Neural cell (in vitro differentiated cells): ENCODE results near the gene PAMR1. TPM values are rescaled to one million over a fixed set of nuclear protein-coding genes. Genes with fewer than 3 reads are reported as not detected.
A peak's percentile ranks its signal among the peaks of the same experiment; 100 is the strongest.

Source experiments
- H2AFZ ChIP-seq: fragments of 200-600, 300-800 bp; sonication (generic), shearing (Covaris generic); 2 replicates; pipeline ENCODE4 v1.6.0; 2014; ENCODE audit warnings: low read depth, mild to moderate bottlenecking, antibody characterized with exemption, low read length, moderate library complexity
- H3F3A ChIP-seq: fragments of 200-600 bp; shearing (Covaris generic); 2 replicates; pipeline ENCODE4 v1.6.1; 2016; ENCODE audit warnings: mild to moderate bottlenecking, moderate library complexity, mixed read lengths, antibody characterized with exemption, low read length; ENCODE audit not compliant: insufficient read depth, poor library complexity, severe bottlenecking
- H3K27ac ChIP-seq: fragments of 200-600, 300-800 bp; sonication (generic), shearing (Covaris generic); 2 replicates; pipeline ENCODE4 v1.5.1; 2014; ENCODE audit warnings: mild to moderate bottlenecking, low read length, moderate library complexity
- H3K27me3 ChIP-seq: fragments of 300-800, 200-600 bp; sonication (generic), shearing (Covaris generic); 2 replicates; pipeline ENCODE4 v1.6.0; 2014; ENCODE audit warnings: mild to moderate bottlenecking, low read depth, low read length, moderate library complexity; ENCODE audit not compliant: insufficient read depth
- H3K36me3 ChIP-seq: fragments of 300-800, 200-600 bp; sonication (generic), shearing (Covaris generic); 2 replicates; pipeline ENCODE4 v1.5.1; 2014; ENCODE audit warnings: mild to moderate bottlenecking, antibody characterized with exemption, low read length, moderate library complexity; ENCODE audit not compliant: insufficient read depth
- H3K4me2 ChIP-seq: fragments of 300-800, 200-600 bp; sonication (generic), shearing (Covaris generic); 2 replicates; pipeline ENCODE4 v1.6.0; 2014; ENCODE audit warnings: mild to moderate bottlenecking, low read length
- H3K4me3 ChIP-seq: fragments of 300-800, 200-600 bp; sonication (generic), shearing (Covaris generic); 2 replicates; pipeline ENCODE4 v1.5.1; 2014; ENCODE audit warnings: mild to moderate bottlenecking, low read length, moderate library complexity
- H3K79me2 ChIP-seq: fragments of 200-600 bp; shearing (Covaris generic); replicated peaks from 2 replicates; pipeline ENCODE4 v1.6.0; 2014; ENCODE audit warnings: mild to moderate bottlenecking, low read length, moderate library complexity; ENCODE audit not compliant: insufficient read depth
- H3K9ac ChIP-seq: fragments of 300-800, 200-600 bp; sonication (generic), shearing (Covaris generic); 2 replicates; pipeline ENCODE4 v1.6.1; 2016; ENCODE audit warnings: mild to moderate bottlenecking, low read length, mixed read lengths
- H3K9me2 ChIP-seq: fragments of 200-600 bp; shearing (Covaris generic); 2 replicates; pipeline ENCODE4 v1.6.1; 2016; ENCODE audit warnings: mild to moderate bottlenecking, low read length, mixed read lengths; ENCODE audit not compliant: insufficient read depth
- H3K9me3 ChIP-seq: fragments of 200-600, 300-800 bp; sonication (generic), shearing (Covaris generic); 2 replicates; pipeline ENCODE4 v1.6.1; 2016; ENCODE audit warnings: mild to moderate bottlenecking, mixed run types, low read length, moderate library complexity, mixed read lengths
- H4K20me1 ChIP-seq: fragments of 200-600 bp; shearing (Covaris generic); 2 replicates; pipeline ENCODE4 v1.6.1; 2016; ENCODE audit warnings: mild to moderate bottlenecking, mixed run types; ENCODE audit not compliant: insufficient read depth
- EP300 ChIP-seq: fragments of 450-650 bp; conservative IDR thresholded peaks from 2 replicates; pipeline ENCODE4 v1.6.1; 2014; ENCODE audit warnings: antibody characterized with exemption, mild to moderate bottlenecking, moderate library complexity; ENCODE audit not compliant: poor library complexity, severe bottlenecking
- EZH2 ChIP-seq: fragments of 200-600, 300-800 bp; shearing (Covaris generic), sonication (generic); IDR thresholded peaks from 2 replicates; pipeline ENCODE4 v1.6.1; 2014; ENCODE audit warnings: antibody characterized with exemption, low read length, borderline replicate concordance, mild to moderate bottlenecking; ENCODE audit not compliant: insufficient read depth, poor library complexity, severe bottlenecking
- MXI1 ChIP-seq: fragments of 450-650 bp; conservative IDR thresholded peaks from 2 replicates; pipeline ENCODE4 v1.6.1; 2014; ENCODE audit warnings: antibody characterized with exemption, mild to moderate bottlenecking; ENCODE audit not compliant: poor library complexity, severe bottlenecking
- POLR2AphosphoS5 ChIP-seq: IDR thresholded peaks from 2 replicates; pipeline ENCODE4 v1.6.1; 2012
- RAD21 ChIP-seq: fragments of 450-650 bp; conservative IDR thresholded peaks from 2 replicates; pipeline ENCODE4 v1.6.1; 2014; ENCODE audit warnings: antibody characterized with exemption, mild to moderate bottlenecking, moderate library complexity
- SMC3 ChIP-seq: fragments of 450-650 bp; conservative IDR thresholded peaks from 2 replicates; pipeline ENCODE4 v1.6.1; 2014; ENCODE audit warnings: antibody characterized with exemption, mild to moderate bottlenecking, moderate library complexity; ENCODE audit not compliant: poor library complexity
- TAF1 ChIP-seq: IDR thresholded peaks from 2 replicates; pipeline ENCODE4 v1.6.1; 2012; ENCODE audit warnings: low read depth
- polyA plus RNA-seq: library from polyadenylated mRNA; depleted of rRNA; stranded (reverse); fragments of >200 nt; gene quantifications from 2 replicates; pipeline ENCODE4 v1.2.3, GENCODE V29; 2014
- TF ChIP-seq, protein P1 (sequence below): IDR thresholded peaks from 2 replicates; pipeline ENCODE4 v1.6.1; 2012; ENCODE audit warnings: borderline replicate concordance
- TF ChIP-seq, protein P2 (sequence below): fragments of 450-650 bp; IDR thresholded peaks from 2 replicates; pipeline ENCODE4 v1.5.1; 2014; ENCODE audit warnings: antibody characterized with exemption, mild to moderate bottlenecking, moderate library complexity; ENCODE audit not compliant: poor library complexity, severe bottlenecking

Gene PAMR1
- polyA plus RNA-seq, 1 donor from 2014 or later: 0.48 TPM

DNA sequence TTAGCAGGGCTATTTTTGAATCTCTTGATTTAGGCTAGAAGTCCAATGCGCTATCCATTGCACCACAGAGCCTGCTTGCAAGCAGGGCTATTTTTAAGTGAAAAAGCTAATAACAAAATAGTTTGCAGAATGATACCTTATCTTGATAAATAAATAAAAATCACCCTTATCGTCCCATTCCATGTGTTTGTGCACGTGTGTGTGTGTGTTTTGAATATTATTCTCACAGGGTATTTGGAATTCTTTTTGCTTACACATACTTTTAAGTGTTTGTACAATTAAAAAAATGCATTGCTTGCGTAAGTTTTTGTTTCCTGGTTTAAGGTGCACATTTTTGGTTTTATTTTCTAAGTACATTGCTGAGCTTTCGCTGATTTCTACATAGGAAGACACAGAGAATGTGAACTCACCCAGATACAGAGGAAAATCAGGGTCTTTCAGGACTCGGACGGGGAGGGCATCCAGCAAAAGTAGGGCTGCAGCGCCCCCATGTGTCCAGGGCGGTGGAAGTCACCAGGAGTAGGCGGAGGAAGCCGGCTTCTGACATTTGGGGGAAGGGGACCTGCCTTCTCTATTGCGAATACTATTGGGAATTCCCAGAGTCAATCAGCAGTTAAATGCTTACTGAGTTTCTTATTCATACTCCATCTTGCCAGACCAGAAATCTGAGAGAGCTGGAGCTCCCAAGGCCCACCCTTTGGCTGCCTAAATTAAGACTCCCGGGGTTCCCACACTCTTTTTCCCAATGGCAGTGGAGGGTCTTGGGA is 133.3 kb downstream of the PAMR1 start:
- Histone ChIP-seq H3K4me3 (peak overlapping the region; percentile 53), H3K36me3 (no peaks in the 10 kb centered on the region), H3K9ac (peak overlapping the region; percentile 49), H4K20me1 (no peaks in the 10 kb centered on the region), H3K27me3 (no peaks in the 10 kb centered on the region), H3K79me2 (no peaks in the 10 kb centered on the region), H3K27ac (peak overlapping the region; percentile 75), H3F3A (no peaks in the 10 kb centered on the region), H2AFZ (no peak overlapping the region), H3K9me3 (no peaks in the 10 kb centered on the region), H3K4me2 (peak overlapping the region; percentile 7), H3K9me2 (no peaks in the 10 kb centered on the region)
- TF ChIP-seq, protein P1, sequence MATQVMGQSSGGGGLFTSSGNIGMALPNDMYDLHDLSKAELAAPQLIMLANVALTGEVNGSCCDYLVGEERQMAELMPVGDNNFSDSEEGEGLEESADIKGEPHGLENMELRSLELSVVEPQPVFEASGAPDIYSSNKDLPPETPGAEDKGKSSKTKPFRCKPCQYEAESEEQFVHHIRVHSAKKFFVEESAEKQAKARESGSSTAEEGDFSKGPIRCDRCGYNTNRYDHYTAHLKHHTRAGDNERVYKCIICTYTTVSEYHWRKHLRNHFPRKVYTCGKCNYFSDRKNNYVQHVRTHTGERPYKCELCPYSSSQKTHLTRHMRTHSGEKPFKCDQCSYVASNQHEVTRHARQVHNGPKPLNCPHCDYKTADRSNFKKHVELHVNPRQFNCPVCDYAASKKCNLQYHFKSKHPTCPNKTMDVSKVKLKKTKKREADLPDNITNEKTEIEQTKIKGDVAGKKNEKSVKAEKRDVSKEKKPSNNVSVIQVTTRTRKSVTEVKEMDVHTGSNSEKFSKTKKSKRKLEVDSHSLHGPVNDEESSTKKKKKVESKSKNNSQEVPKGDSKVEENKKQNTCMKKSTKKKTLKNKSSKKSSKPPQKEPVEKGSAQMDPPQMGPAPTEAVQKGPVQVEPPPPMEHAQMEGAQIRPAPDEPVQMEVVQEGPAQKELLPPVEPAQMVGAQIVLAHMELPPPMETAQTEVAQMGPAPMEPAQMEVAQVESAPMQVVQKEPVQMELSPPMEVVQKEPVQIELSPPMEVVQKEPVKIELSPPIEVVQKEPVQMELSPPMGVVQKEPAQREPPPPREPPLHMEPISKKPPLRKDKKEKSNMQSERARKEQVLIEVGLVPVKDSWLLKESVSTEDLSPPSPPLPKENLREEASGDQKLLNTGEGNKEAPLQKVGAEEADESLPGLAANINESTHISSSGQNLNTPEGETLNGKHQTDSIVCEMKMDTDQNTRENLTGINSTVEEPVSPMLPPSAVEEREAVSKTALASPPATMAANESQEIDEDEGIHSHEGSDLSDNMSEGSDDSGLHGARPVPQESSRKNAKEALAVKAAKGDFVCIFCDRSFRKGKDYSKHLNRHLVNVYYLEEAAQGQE: no peak
- no peak for TF ChIP-seq EP300
- TF ChIP-seq TAF1: no peak
- TF ChIP-seq POLR2AphosphoS5: no peak
- TF ChIP-seq RAD21: peak; percentile 93
- TF ChIP-seq, protein P2, sequence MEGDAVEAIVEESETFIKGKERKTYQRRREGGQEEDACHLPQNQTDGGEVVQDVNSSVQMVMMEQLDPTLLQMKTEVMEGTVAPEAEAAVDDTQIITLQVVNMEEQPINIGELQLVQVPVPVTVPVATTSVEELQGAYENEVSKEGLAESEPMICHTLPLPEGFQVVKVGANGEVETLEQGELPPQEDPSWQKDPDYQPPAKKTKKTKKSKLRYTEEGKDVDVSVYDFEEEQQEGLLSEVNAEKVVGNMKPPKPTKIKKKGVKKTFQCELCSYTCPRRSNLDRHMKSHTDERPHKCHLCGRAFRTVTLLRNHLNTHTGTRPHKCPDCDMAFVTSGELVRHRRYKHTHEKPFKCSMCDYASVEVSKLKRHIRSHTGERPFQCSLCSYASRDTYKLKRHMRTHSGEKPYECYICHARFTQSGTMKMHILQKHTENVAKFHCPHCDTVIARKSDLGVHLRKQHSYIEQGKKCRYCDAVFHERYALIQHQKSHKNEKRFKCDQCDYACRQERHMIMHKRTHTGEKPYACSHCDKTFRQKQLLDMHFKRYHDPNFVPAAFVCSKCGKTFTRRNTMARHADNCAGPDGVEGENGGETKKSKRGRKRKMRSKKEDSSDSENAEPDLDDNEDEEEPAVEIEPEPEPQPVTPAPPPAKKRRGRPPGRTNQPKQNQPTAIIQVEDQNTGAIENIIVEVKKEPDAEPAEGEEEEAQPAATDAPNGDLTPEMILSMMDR: peak; percentile 90
- no peak for TF ChIP-seq MXI1
- TF ChIP-seq EZH2: no peak
- peak; percentile 92 for TF ChIP-seq SMC3

DNA sequence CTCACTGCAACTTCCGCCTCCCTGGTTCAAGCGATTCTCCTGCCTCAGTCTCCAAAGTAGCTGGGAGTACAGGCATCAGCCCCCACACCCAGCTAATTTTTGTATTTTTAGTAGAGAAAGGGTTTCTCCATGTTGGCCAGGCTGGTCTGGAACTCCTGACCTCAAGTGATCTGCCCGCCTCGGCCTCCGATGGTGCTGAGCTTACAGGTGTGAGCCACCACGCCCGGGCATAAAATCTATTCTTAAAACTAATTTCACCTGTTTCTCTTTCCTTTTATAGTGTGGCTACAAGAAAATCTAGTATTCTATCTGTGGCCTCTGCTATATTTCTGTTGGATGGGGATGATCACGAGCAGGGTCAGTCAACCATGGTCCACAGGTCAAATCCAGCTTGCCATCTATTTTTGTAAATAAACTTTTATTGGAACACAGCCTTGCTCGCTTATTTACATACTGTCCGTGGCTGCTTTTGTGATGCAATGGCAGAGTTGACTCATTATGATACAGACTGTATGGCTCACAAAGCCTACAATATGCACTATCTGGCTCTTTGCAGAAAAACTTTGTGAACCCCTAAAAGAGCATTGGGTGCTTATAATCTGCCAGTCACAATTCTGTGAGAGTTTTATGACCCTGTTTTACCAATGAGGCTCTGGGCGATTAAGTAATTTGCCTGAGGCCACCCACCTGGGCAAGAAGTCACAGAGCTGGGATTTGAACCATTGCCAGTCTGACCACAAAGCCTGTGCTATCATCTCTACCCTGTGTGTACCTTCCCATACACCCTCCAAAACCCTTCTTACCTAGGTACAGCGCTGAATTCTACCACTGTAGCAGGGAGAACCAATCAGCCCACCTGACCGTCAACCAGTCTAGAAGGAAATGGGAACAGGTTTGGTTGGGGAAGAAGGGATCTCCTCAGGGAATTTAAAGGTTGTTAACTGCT is 134.4 kb downstream of the PAMR1 start:
- H3K79me2 ChIP-seq: no peaks in the 10 kb centered on the region
- no peak overlapping the region for H3K9ac ChIP-seq
- no peak for TF ChIP-seq EZH2
- no peak overlapping the region for H3K4me2 ChIP-seq
- no peaks in the 10 kb centered on the region for H3K27me3 ChIP-seq
- H3K36me3 ChIP-seq: no peaks in the 10 kb centered on the region
- H4K20me1 ChIP-seq: no peaks in the 10 kb centered on the region
- H3F3A ChIP-seq: no peaks in the 10 kb centered on the region
- no peaks in the 10 kb centered on the region for H3K9me2 ChIP-seq
- no peak overlapping the region for H3K27ac ChIP-seq
- no peak overlapping the region for H3K4me3 ChIP-seq
- no peak overlapping the region for H2AFZ ChIP-seq
- no peaks in the 10 kb centered on the region for H3K9me3 ChIP-seq
